Aorta (tissue), 5 donors: ENCODE measurements around the gene MYH14. TPM values are rescaled to one million over a fixed set of nuclear protein-coding genes. Genes with fewer than 3 reads are reported as not detected.

Experiments used
- ATAC-seq: fragments of 200-7000 bp; cut with Tn5 transposase; one replicate; pipeline ENCODE4 v1.9.1; 2022; ENCODE audit warnings: moderate library complexity; ENCODE audit not compliant: low FRiP score
- DNase-seq, 2 donors: peaks; one replicate each; pipeline ENCODE4 v3.0.0-alpha.2; 2020
- H3K27ac ChIP-seq, 2 donors: one replicate each; pipeline ENCODE4 v1.5.1; 2013; ENCODE audit warnings: low read length in 2 of 2, mild to moderate bottlenecking in 2 of 2, moderate library complexity in 2 of 2, control low read depth in 1 of 2, inconsistent platforms in 1 of 2, low read depth in 1 of 2
- H3K27me3 ChIP-seq, 2 donors: one replicate each; pipeline ENCODE4 v1.6.1; 2013; ENCODE audit warnings: control low read depth in 1 of 2, low read length in 1 of 2, mild to moderate bottlenecking in 1 of 2, moderate library complexity in 1 of 2; ENCODE audit not compliant: insufficient read depth in 2 of 2, control insufficient read depth in 1 of 2
- H3K36me3 ChIP-seq, 2 donors: one replicate each; pipeline ENCODE4 v1.6.1; 2013; ENCODE audit warnings: control low read depth in 1 of 2, low read length in 1 of 2, mild to moderate bottlenecking in 1 of 2; ENCODE audit not compliant: insufficient read depth in 2 of 2, control insufficient read depth in 1 of 2
- H3K4me1 ChIP-seq, 2 donors: one replicate each; pipeline ENCODE4 v1.6.1; 2013; ENCODE audit warnings: low read length in 2 of 2, control low read depth in 1 of 2, mild to moderate bottlenecking in 1 of 2, moderate library complexity in 1 of 2; ENCODE audit not compliant: insufficient read depth in 2 of 2, control insufficient read depth in 1 of 2
- H3K4me3 ChIP-seq, 2 donors: one replicate each; pipeline ENCODE4 v1.5.1; 2013; ENCODE audit warnings: low read length in 2 of 2, control low read depth in 1 of 2, mild to moderate bottlenecking in 1 of 2
- H3K9me3 ChIP-seq: one replicate; pipeline ENCODE4 v1.6.1; 2013; ENCODE audit warnings: mild to moderate bottlenecking, low read length; ENCODE audit not compliant: control insufficient read depth
- WGBS, 2 donors: extraction: QIAGEN DNeasy Blood & Tissue Kit; methylation state at CpG; one replicate each; pipeline ENCODE4 v1.1.7; 2013; 5-methylcytosine and 5-hydroxymethylcytosine counted together
- intact Hi-C, 2 donors: fragments of 100-400 bp; cut with DNase I; formaldehyde crosslinking; loops; one replicate each; pipeline versions ENCODE4 v1.14.2 to v1.15.0; 2022
- polyA plus RNA-seq, 2 donors: library from polyadenylated mRNA; stranded (reverse); fragments of 200-250 nt; gene quantifications; one replicate each; pipeline ENCODE4 v1.2.3, GENCODE V29; 2013
- total RNA-seq, 2 donors: library from RNA; stranded (reverse); fragmentation: NEBNext Ultra II Directional; extraction: Animal tissue kit (Norgen Biotek cat#: 25700); gene quantifications; one replicate each; pipeline ENCODE4 v1.2.1, GENCODE V29; 2021
- donor health status: healthy with polysubstance abuse.
- donor health status: Bipolar disorder and iron deficiency.
- donor health status: DM: no; HTN: no; CAD: no.
- donor health status: DM: no; HTN: no; CAD: no.
- donor health status: DM: yes; HTN: yes; CAD: no.

MYH14 gene
- total and polyA plus RNA-seq, 4 donors, result 4.8 to 61.1 (median 8.9) TPM

- WGBS, 2 donors, result 93 to 94% methylated on average over 8 of the region's 8 CpGs
- H3K4me1 ChIP-seq, result no peaks in the 10 kb centered on the region
- ATAC-seq (no peak), DNase-seq (no peak)
- no peaks in the 10 kb centered on the region for H3K9me3 ChIP-seq
- peaks cover 0 to 2% of the 10 kb centered on the region in 2 donors for H3K36me3 ChIP-seq
- H3K27me3 ChIP-seq, result no peaks in the 10 kb centered on the region
- no peak overlapping the region for H3K27ac ChIP-seq
- no peak overlapping the region for H3K4me3 ChIP-seq
- intact Hi-C loops, result no loop called here
Observed at GRCh38 chr19:50266041-50266440, 62.6 kb downstream of the MYH14 start.

GRCh38 chr19:50266896-50267295, 63.5 kb downstream of the MYH14 start:
- no peaks in the 10 kb centered on the region for H3K4me1 ChIP-seq
- no peak overlapping the region for H3K27ac ChIP-seq
- no peaks in the 10 kb centered on the region for H3K27me3 ChIP-seq
- peaks cover 0 to 2% of the 10 kb centered on the region in 2 donors for H3K36me3 ChIP-seq
- no peak for ATAC-seq
- no peaks in the 10 kb centered on the region for H3K9me3 ChIP-seq
- no peak overlapping the region for H3K4me3 ChIP-seq
- WGBS, 2 donors, result 41 to 44% methylated on average over 20 of the region's 20 CpGs
- intact Hi-C loops, result no loop called here
- no peak for DNase-seq

- Histone ChIP-seq H3K4me3 (no peak overlapping the region), H3K9me3 (no peaks in the 10 kb centered on the region), H3K36me3 (peaks cover 0 to 2% of the 10 kb centered on the region in 2 donors), H3K27me3 (no peaks in the 10 kb centered on the region), H3K4me1 (no peaks in the 10 kb centered on the region), H3K27ac (no peak overlapping the region)
- no peak for ATAC-seq
- intact Hi-C loops, result no loop called here
- 91% methylated on average over 13 of the region's 13 CpGs for WGBS, 2 donors
- no peak for DNase-seq
Observed at GRCh38 chr19:50268041-50268440, 64.6 kb downstream of the MYH14 start.

- ATAC-seq, result no peak
- H3K36me3 ChIP-seq, result peaks cover 0 to 2% of the 10 kb centered on the region in 2 donors
- H3K4me1 ChIP-seq, result no peaks in the 10 kb centered on the region
- WGBS, 2 donors, result 96 to 97% methylated on average over 5 of the region's 5 CpGs
- no peaks in the 10 kb centered on the region for H3K9me3 ChIP-seq
- no peak for DNase-seq
- H3K4me3 ChIP-seq, result no peak overlapping the region
- no peaks in the 10 kb centered on the region for H3K27me3 ChIP-seq
- intact Hi-C loops, result no loop called here
- no peak overlapping the region for H3K27ac ChIP-seq
Observed at GRCh38 chr19:50268501-50268900, 65.1 kb downstream of the MYH14 start.

GRCh38 chr19:50269653-50270052, 66.2 kb downstream of the MYH14 start:
- H3K36me3 ChIP-seq, result peaks cover 0 to 2% of the 10 kb centered on the region in 2 donors
- ATAC-seq (no peak), DNase-seq (no peak)
- H3K4me1 ChIP-seq, result no peaks in the 10 kb centered on the region
- no peak overlapping the region for H3K27ac ChIP-seq
- WGBS, 2 donors, result 41 to 61% methylated on average over 2 of the region's 2 CpGs
- no peaks in the 10 kb centered on the region for H3K9me3 ChIP-seq
- H3K27me3 ChIP-seq, result no peaks in the 10 kb centered on the region
- H3K4me3 ChIP-seq, result no peak overlapping the region
- intact Hi-C loops, result no loop called here

- Histone ChIP-seq H3K9me3 (no peaks in the 10 kb centered on the region), H3K27me3 (no peaks in the 10 kb centered on the region), H3K4me3 (no peak overlapping the region), H3K27ac (no peak overlapping the region), H3K36me3 (peaks cover 0 to 2% of the 10 kb centered on the region in 2 donors), H3K4me1 (no peaks in the 10 kb centered on the region)
- DNase-seq (peak in 1 of 2 donors; percentile 56), ATAC-seq (peak; percentile 11)
- intact Hi-C loops, result no loop called here
- 90 to 93% methylated on average over 14 of the region's 14 CpGs for WGBS, 2 donors
Observed at GRCh38 chr19:50272263-50272897, 69.0 kb downstream of the MYH14 start.

GRCh38 chr19:50273821-50274220, 70.4 kb downstream of the MYH14 start:
- DNase-seq (no peak), ATAC-seq (no peak)
- intact Hi-C loops, result no loop called here
- Histone ChIP-seq H3K4me3 (no peak overlapping the region), H3K9me3 (no peaks in the 10 kb centered on the region), H3K36me3 (no peaks in the 10 kb centered on the region), H3K27me3 (no peaks in the 10 kb centered on the region), H3K4me1 (no peaks in the 10 kb centered on the region), H3K27ac (no peak overlapping the region)
- 92 to 93% methylated on average over 7 of the region's 7 CpGs for WGBS, 2 donors

- H3K36me3 ChIP-seq, result no peaks in the 10 kb centered on the region
- no peaks in the 10 kb centered on the region for H3K9me3 ChIP-seq
- H3K4me1 ChIP-seq, result no peaks in the 10 kb centered on the region
- DNase-seq (no peak), ATAC-seq (no peak)
- H3K4me3 ChIP-seq, result no peak overlapping the region
- intact Hi-C loops, result no loop called here
- H3K27me3 ChIP-seq, result no peaks in the 10 kb centered on the region
- WGBS, 2 donors, result 86 to 88% methylated on average over 26 of the region's 26 CpGs
- no peak overlapping the region for H3K27ac ChIP-seq
Observed at GRCh38 chr19:50275577-50276368, 72.4 kb downstream of the MYH14 start.
